AG09319 (cell line): ENCODE results near the gene C1orf35.
A peak's percentile ranks its signal among the peaks of the same experiment; 100 is the strongest.

Source experiments
- DNase-seq: peaks from one replicate; pipeline ENCODE4 v3.0.0-alpha.2; 2010; ENCODE audit warnings: low read depth; ENCODE audit errors: extremely low read depth
- CTCF ChIP-seq: IDR thresholded peaks from 2 replicates; pipeline ENCODE4 v1.5.1; 2011; ENCODE audit warnings: low read depth, mild to moderate bottlenecking, inconsistent platforms, low read length, moderate library complexity

The C1orf35 gene

GRCh38 chr1:228109073-228109961, 6.2 kb upstream of the C1orf35 start, which contains the start of gene MRPL55:
Gene MRPL55, minus strand, starts transcription at chr1:228109299. Its CDS starts 1,039 bp downstream, at chr1:228108260.
- TF ChIP-seq CTCF, result no peak; the same call in 1 of the 2 replicates
- DNase-seq, result peak; percentile 85

- DNase-seq, result no peak
- TF ChIP-seq CTCF, result no peak
Observed at GRCh38 chr1:228108742-228109072, 5.6 kb upstream of the C1orf35 start.

GRCh38 chr1:228108055-228108690, 5.0 kb upstream of the C1orf35 start:
- no peak for TF ChIP-seq CTCF

GRCh38 chr1:228107636-228108035, 4.5 kb upstream of the C1orf35 start:
- DNase-seq, result no peak
- no peak for TF ChIP-seq CTCF

More at GRCh38 chr1:228108055-228108690, 5.0 kb upstream of the C1orf35 start:
- no peak for DNase-seq

GRCh38 chr1:228106800-228107054, 3.6 kb upstream of the C1orf35 start:
- no peak for TF ChIP-seq CTCF
- no peak for DNase-seq

GRCh38 chr1:228105996-228106799, 3.1 kb upstream of the C1orf35 start:
- TF ChIP-seq CTCF, result no peak
- no peak for DNase-seq
